ENCODE data around the gene PPFIA3. TPM values are rescaled to one million over a fixed set of nuclear protein-coding genes. Genes with fewer than 3 reads are reported as not detected.

PPFIA3 gene
- 2.8 and 4.9 TPM in 2 replicates for total RNA-seq

GRCh38 chr19:49119411-49120324 lies at the start of gene PPFIA3:
Gene PPFIA3 (plus strand): TSS chr19:49119544. CDS start chr19:49127874, 8,330 bp downstream.

GRCh38 chr19:49085020-49085867 lies 34.1 kb upstream of the PPFIA3 start, which contains the start of gene SNRNP70:
Gene SNRNP70 (plus strand): TSS chr19:49085451. CDS start chr19:49086415, 964 bp downstream.

GRCh38 chr19:49113762-49114629 lies 5.3 kb upstream of the PPFIA3 start, which contains the start of gene LIN7B:
Gene LIN7B (plus strand): TSS chr19:49114370. CDS start chr19:49114405, 35 bp downstream.

GRCh38 chr19:49118565-49119410 lies 556 bp upstream of the PPFIA3 start, which contains the start of gene C19orf73:
Gene C19orf73 (minus strand): TSS chr19:49119143. CDS start chr19:49119022, 121 bp downstream.

GRCh38 chr19:49155005-49155819 lies 35.9 kb downstream of the PPFIA3 start, which contains the start of gene HRC:
Gene HRC (minus strand): TSS chr19:49155396. CDS start chr19:49155237, 159 bp downstream.

DNA sequence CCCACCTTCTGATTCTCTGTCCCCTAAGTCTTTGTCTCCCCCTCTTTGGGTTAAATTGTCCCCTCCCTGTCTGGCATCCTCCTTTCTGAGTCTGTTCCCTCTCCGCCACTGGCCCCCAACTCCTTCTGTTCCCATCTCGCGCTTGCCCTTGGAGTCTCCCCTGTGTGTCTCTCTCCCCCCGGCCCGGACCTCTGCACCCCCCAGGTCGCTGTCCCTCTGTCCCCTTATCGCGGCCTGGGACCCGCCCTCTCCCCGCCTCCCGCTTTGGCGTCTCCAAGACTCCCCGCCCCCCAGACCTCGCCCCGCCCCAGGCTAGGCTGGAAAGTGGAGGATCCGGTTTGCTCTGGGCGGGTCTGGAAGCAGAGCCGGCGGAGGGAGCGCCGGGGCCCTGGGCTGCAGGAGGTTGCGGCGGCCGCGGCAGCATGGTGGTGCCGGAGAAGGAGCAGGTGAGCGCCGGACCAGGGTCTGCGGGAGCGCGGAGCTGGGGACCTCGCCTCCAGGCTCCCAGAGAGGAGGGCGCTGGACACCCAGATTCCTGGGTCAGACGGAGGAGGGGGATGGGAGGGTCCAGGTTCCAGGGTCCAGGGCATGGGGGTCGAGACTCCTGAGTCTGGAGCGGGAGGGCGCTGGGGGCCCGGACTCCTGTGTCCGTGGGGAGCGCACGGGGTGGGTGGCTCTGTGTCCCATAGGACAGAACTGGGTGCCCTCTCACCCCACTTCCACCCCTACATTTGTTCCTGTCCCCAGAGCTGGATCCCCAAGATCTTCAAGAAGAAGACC lies 38.3 kb downstream of the PPFIA3 start, which contains the start of gene TRPM4:
TSS of gene TRPM4 (plus strand) at position 348 of the 780 bp plus-strand sequence. CDS start at position 423, 75 bp downstream.

Small RNA genes lying within 50 kb of the gene (small RNA-seq; reads per million reads assigned to genes)
- gene RN7SL708P = not detected

Other genes with a start within 250 kb of the PPFIA3 start
- gene PPP1R15A, start 247.1 kb upstream of the PPFIA3 start, total RNA-seq = 45.4 and 49.8 TPM in 2 replicates
- not detected in 2 replicates for gene TULP2, start 220.8 kb upstream of the PPFIA3 start, total RNA-seq
- 151 and 295 TPM in 2 replicates for gene NUCB1, start 219.2 kb upstream of the PPFIA3 start, total RNA-seq
- gene DHDH, start 185.8 kb upstream of the PPFIA3 start, total RNA-seq = not detected in 2 replicates
- gene BAX, start 164.7 kb upstream of the PPFIA3 start, total RNA-seq = 78.0 and 157 TPM in 2 replicates
- 1,333 and 1,656 TPM in 2 replicates for gene FTL, start 154.2 kb upstream of the PPFIA3 start, total RNA-seq
- gene GYS1, start 126.2 kb upstream of the PPFIA3 start, total RNA-seq = 48.0 and 49.0 TPM in 2 replicates
- 210 and 250 TPM in 2 replicates for gene RUVBL2, start 125.7 kb upstream of the PPFIA3 start, total RNA-seq
- 0.48 TPM in 1 of 2 replicates, not detected in the other for gene LHB, start 102.5 kb upstream of the PPFIA3 start, total RNA-seq
- gene CGB3, start 95.2 kb upstream of the PPFIA3 start, total RNA-seq = not detected in 2 replicates
- not detected in 2 replicates for gene CGB2, start 87.7 kb upstream of the PPFIA3 start, total RNA-seq
- not detected in 2 replicates for gene CGB1, start 82.6 kb upstream of the PPFIA3 start, total RNA-seq
- gene CGB5, start 75.7 kb upstream of the PPFIA3 start, total RNA-seq = not detected in 2 replicates
- not detected in 2 replicates for gene CGB8, start 70.4 kb upstream of the PPFIA3 start, total RNA-seq
- 0.10 TPM in 1 of 2 replicates, not detected in the other for gene CGB7, start 61.8 kb upstream of the PPFIA3 start, total RNA-seq
- gene NTF4, start 54.7 kb upstream of the PPFIA3 start, total RNA-seq = not detected in 2 replicates
- not detected in 2 replicates for gene KCNA7, start 46.8 kb upstream of the PPFIA3 start, total RNA-seq
- 143 and 171 TPM in 2 replicates for gene SNRNP70, start 34.1 kb upstream of the PPFIA3 start, total RNA-seq
- gene LIN7B, start 5.2 kb upstream of the PPFIA3 start, total RNA-seq = 0.76 and 2.6 TPM in 2 replicates
- 0.48 TPM in 1 of 2 replicates, not detected in the other for gene C19orf73, start 401 bp upstream of the PPFIA3 start, total RNA-seq
- not detected in 2 replicates for gene HRC, start 35.9 kb downstream of the PPFIA3 start, total RNA-seq
- 19.7 and 33.6 TPM in 2 replicates for gene TRPM4, start 38.2 kb downstream of the PPFIA3 start, total RNA-seq
- 0.96 and 0.98 TPM in 2 replicates for gene SLC6A16, start 205.6 kb downstream of the PPFIA3 start, total RNA-seq
- gene CD37, start 215.9 kb downstream of the PPFIA3 start, total RNA-seq = not detected in 2 replicates
- gene TEAD2, start 242.9 kb downstream of the PPFIA3 start, total RNA-seq = 69.8 and 95.7 TPM in 2 replicates
- 0.98 TPM in 1 of 2 replicates, not detected in the other for gene DKKL1, start 244.3 kb downstream of the PPFIA3 start, total RNA-seq